BLaER1 (cell line): ENCODE measurements around the gene ATP8B1.

Source experiments
- H3K27ac ChIP-seq: shearing (Covaris generic); formaldehyde crosslinking; 2 replicates; pipeline ENCODE4 v1.8.1; 2022
- H3K27me3 ChIP-seq: shearing (Covaris generic); formaldehyde crosslinking; 2 replicates; pipeline ENCODE4 v1.8.1; 2022
- H3K36me3 ChIP-seq: shearing (Covaris generic); formaldehyde crosslinking; 2 replicates; pipeline ENCODE4 v1.8.1; 2022
- H3K4me1 ChIP-seq: shearing (Covaris generic); formaldehyde crosslinking; 2 replicates; pipeline ENCODE4 v1.8.1; 2022
- H3K4me2 ChIP-seq: shearing (Covaris generic); formaldehyde crosslinking; 2 replicates; pipeline ENCODE4 v1.8.1; 2022
- H3K4me3 ChIP-seq: shearing (Covaris generic); formaldehyde crosslinking; 2 replicates; pipeline ENCODE4 v1.8.1; 2022
- H3K9ac ChIP-seq: shearing (Covaris generic); formaldehyde crosslinking; 2 replicates; pipeline ENCODE4 v1.8.1; 2022
- H3K9me3 ChIP-seq: shearing (Covaris generic); formaldehyde crosslinking; 2 replicates; pipeline ENCODE4 v1.8.1; 2022
- H4K20me1 ChIP-seq: shearing (Covaris generic); formaldehyde crosslinking; 2 replicates; pipeline ENCODE4 v1.8.1; 2022
- Cebpa-rat ChIP-seq: shearing (Covaris generic); IDR thresholded peaks from 2 replicates; pipeline ENCODE4 v1.8.1; 2022

The ATP8B1 gene

GRCh38 chr18:57677262-57678211 lies 125.6 kb downstream of the ATP8B1 start:
- no peaks in the 10 kb centered on the region for H3K4me1 ChIP-seq
- H3K9me3 ChIP-seq: peaks cover 10% of the 10 kb centered on the region
- no peak overlapping the region for H3K4me3 ChIP-seq
- peaks cover 48% of the 10 kb centered on the region; the same call in 1 of the 2 replicates for H4K20me1 ChIP-seq
- no peak overlapping the region for H3K27ac ChIP-seq
- no peak overlapping the region for H3K9ac ChIP-seq
- no peak for TF ChIP-seq Cebpa-rat
- H3K36me3 ChIP-seq: peaks cover 24% of the 10 kb centered on the region
- H3K27me3 ChIP-seq: no peaks in the 10 kb centered on the region
- no peak overlapping the region for H3K4me2 ChIP-seq

GRCh38 chr18:57674891-57675290 lies 128.2 kb downstream of the ATP8B1 start:
- peaks cover 38% of the 10 kb centered on the region for H3K36me3 ChIP-seq
- peaks cover 29% of the 10 kb centered on the region; the same call in 1 of the 2 replicates for H4K20me1 ChIP-seq
- no peak overlapping the region for H3K4me3 ChIP-seq
- H3K4me2 ChIP-seq: no peak overlapping the region
- H3K4me1 ChIP-seq: no peaks in the 10 kb centered on the region
- no peak overlapping the region for H3K27ac ChIP-seq
- peaks cover 35% of the 10 kb centered on the region for H3K9me3 ChIP-seq
- no peak overlapping the region for H3K9ac ChIP-seq
- H3K27me3 ChIP-seq: no peaks in the 10 kb centered on the region
- no peak for TF ChIP-seq Cebpa-rat

GRCh38 chr18:57670046-57670445 lies 133.1 kb downstream of the ATP8B1 start:
- no peak for TF ChIP-seq Cebpa-rat
- peaks cover 21% of the 10 kb centered on the region for H3K4me1 ChIP-seq
- H3K9me3 ChIP-seq: peaks cover 36% of the 10 kb centered on the region
- H3K27ac ChIP-seq: no peak overlapping the region
- H4K20me1 ChIP-seq: peaks cover 49% of the 10 kb centered on the region
- peaks cover 27% of the 10 kb centered on the region for H3K36me3 ChIP-seq
- no peak overlapping the region for H3K4me2 ChIP-seq
- no peak overlapping the region for H3K9ac ChIP-seq
- no peak overlapping the region for H3K4me3 ChIP-seq
- no peaks in the 10 kb centered on the region for H3K27me3 ChIP-seq

GRCh38 chr18:57668021-57668420 lies 135.1 kb downstream of the ATP8B1 start:
- Histone ChIP-seq H3K27ac (no peak overlapping the region), H3K4me1 (peaks cover 21% of the 10 kb centered on the region), H3K4me2 (peak overlapping the region; percentile 47), H4K20me1 (peaks cover 62% of the 10 kb centered on the region), H3K4me3 (no peak overlapping the region), H3K27me3 (no peaks in the 10 kb centered on the region), H3K9me3 (peaks cover 31% of the 10 kb centered on the region), H3K9ac (no peak overlapping the region), H3K36me3 (peaks cover 15% of the 10 kb centered on the region)
- TF ChIP-seq Cebpa-rat: no peak

GRCh38 chr18:57666818-57667497 lies 136.2 kb downstream of the ATP8B1 start:
- peak; percentile 32; the same call in 1 of the 2 replicates for TF ChIP-seq Cebpa-rat
- H3K9ac ChIP-seq: no peak overlapping the region
- H3K27me3 ChIP-seq: no peaks in the 10 kb centered on the region
- H3K4me1 ChIP-seq: peaks cover 21% of the 10 kb centered on the region
- no peak overlapping the region for H3K27ac ChIP-seq
- no peak overlapping the region for H3K4me3 ChIP-seq
- peaks cover 10% of the 10 kb centered on the region for H3K36me3 ChIP-seq
- peaks cover 24% of the 10 kb centered on the region for H3K9me3 ChIP-seq
- H4K20me1 ChIP-seq: peaks cover 72% of the 10 kb centered on the region
- H3K4me2 ChIP-seq: no peak overlapping the region

- H3K9me3 ChIP-seq: peaks cover 3% of the 10 kb centered on the region; the same call in 1 of the 2 replicates
- H3K4me1 ChIP-seq: peaks cover 34% of the 10 kb centered on the region
- peaks cover 86% of the 10 kb centered on the region for H4K20me1 ChIP-seq
- no peaks in the 10 kb centered on the region for H3K27me3 ChIP-seq
- no peak overlapping the region for H3K4me2 ChIP-seq
- no peak overlapping the region for H3K27ac ChIP-seq
- TF ChIP-seq Cebpa-rat: no peak
- H3K9ac ChIP-seq: no peak overlapping the region
- no peak overlapping the region for H3K4me3 ChIP-seq
- no peaks in the 10 kb centered on the region; the same call in 1 of the 2 replicates for H3K36me3 ChIP-seq
Observed at GRCh38 chr18:57664568-57665165, 138.4 kb downstream of the ATP8B1 start.

- peaks cover 8% of the 10 kb centered on the region for H3K9me3 ChIP-seq
- H3K27ac ChIP-seq: no peak overlapping the region
- peaks cover 90% of the 10 kb centered on the region for H4K20me1 ChIP-seq
- H3K4me2 ChIP-seq: peak overlapping the region; percentile 22
- H3K9ac ChIP-seq: no peak overlapping the region
- no peak overlapping the region for H3K4me3 ChIP-seq
- TF ChIP-seq Cebpa-rat: no peak
- peaks cover 12% of the 10 kb centered on the region for H3K36me3 ChIP-seq
- H3K27me3 ChIP-seq: no peaks in the 10 kb centered on the region
- peaks cover 20% of the 10 kb centered on the region for H3K4me1 ChIP-seq
Observed at GRCh38 chr18:57660961-57661360, 142.2 kb downstream of the ATP8B1 start.

- H3K9me3 ChIP-seq: peaks cover 22% of the 10 kb centered on the region
- H3K4me3 ChIP-seq: no peak overlapping the region
- H3K4me1 ChIP-seq: peaks cover 14% of the 10 kb centered on the region
- peaks cover 76% of the 10 kb centered on the region for H4K20me1 ChIP-seq
- no peaks in the 10 kb centered on the region for H3K27me3 ChIP-seq
- H3K9ac ChIP-seq: no peak overlapping the region
- H3K36me3 ChIP-seq: peaks cover 26% of the 10 kb centered on the region
- TF ChIP-seq Cebpa-rat: no peak
- no peak overlapping the region for H3K27ac ChIP-seq
- H3K4me2 ChIP-seq: no peak overlapping the region
Observed at GRCh38 chr18:57659460-57660102, 143.5 kb downstream of the ATP8B1 start.

- Histone ChIP-seq H4K20me1 (peaks cover 59% of the 10 kb centered on the region), H3K27me3 (no peaks in the 10 kb centered on the region), H3K4me3 (no peak overlapping the region), H3K4me1 (peaks cover 14% of the 10 kb centered on the region), H3K27ac (no peak overlapping the region), H3K9me3 (peaks cover 37% of the 10 kb centered on the region), H3K4me2 (no peak overlapping the region), H3K36me3 (peaks cover 42% of the 10 kb centered on the region), H3K9ac (no peak overlapping the region)
- TF ChIP-seq Cebpa-rat: no peak
Observed at GRCh38 chr18:57657542-57657941, 145.6 kb downstream of the ATP8B1 start.
